ENCODE results near the gene BAIAP2. TPM values are rescaled to one million over a fixed set of nuclear protein-coding genes. Genes with fewer than 3 reads are reported as not detected.

Gene BAIAP2
- total and polyA plus RNA-seq, 2 of the 13 experiments (the other 11 are each of a cell fraction or from before 2014, with no cell fraction given), result 22.5 to 24.0 TPM

DNA sequence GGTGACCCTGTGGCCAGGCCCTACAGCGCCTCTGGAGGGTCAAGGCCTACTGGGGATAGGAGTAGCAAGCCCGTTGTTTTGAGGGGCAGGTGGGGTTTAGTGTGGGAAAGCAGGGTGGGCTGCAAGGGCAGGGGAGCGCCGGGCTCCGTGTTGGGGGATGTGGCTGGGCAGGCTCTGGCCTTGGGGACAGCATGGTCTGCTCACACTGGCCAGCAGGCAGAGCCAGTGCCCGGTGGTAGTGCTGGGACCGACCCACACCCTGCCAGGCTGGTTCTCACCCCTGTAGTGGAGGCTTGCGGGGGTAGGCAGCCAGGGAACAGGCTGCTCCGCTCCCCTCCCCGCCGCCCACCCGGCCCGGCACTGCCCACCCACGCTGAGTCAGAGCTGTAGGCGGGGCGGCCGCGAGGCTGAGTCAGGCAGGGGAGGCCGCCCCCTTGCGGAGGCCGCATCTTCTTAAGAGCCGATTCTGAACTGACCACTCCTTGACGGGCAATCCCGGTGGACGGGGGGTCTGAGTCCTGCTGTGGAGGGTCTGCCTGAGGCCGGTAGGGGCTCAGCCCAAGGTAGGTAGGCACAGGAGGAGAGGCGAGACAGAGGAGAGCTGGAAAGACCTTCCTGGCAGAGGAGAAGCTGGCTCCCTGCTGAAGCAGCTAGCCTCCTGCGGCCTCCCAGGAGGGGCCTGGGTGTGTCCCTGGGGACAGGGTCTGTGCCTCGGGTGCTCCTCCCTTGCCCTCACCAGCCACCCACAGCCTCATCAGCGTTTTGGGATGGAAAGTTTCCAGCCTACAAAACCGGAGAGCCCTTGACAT, 62.4 kb downstream of the BAIAP2 start (continued):
- TF ChIP-seq, protein P1, sequence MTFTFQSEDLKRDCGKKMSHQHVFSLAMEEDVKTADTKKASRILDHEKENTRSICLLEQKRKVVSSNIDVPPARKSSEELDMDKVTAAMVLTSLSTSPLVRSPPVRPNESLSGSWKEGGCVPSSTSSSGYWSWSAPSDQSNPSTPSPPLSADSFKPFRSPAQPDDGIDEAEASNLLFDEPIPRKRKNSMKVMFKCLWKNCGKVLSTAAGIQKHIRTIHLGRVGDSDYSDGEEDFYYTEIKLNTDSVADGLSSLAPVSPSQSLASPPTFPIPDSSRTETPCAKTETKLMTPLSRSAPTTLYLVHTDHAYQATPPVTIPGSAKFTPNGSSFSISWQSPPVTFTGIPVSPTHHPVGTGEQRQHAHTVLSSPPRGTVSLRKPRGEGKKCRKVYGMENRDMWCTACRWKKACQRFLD (CRISPR knock-in tag; IDR thresholded peaks at IDR 0.05; ENCODE audit: borderline replicate concordance), result no peak
- TF ChIP-seq FOXC1 (CRISPR knock-in tag; IDR thresholded peaks at IDR 0.05; ENCODE audit: borderline replicate concordance) (no peak; the same call in 1 of the 2 replicates), ZNF230 (CRISPR knock-in tag; IDR thresholded peaks at IDR 0.05) (0 out of 2 replicates have a peak, but pooled peaks have one; percentile 73), ZNF878 (CRISPR knock-in tag; IDR thresholded peaks at IDR 0.05) (no peak), NCOA1 (CRISPR knock-in tag; IDR thresholded peaks at IDR 0.05) (no peak), ZBTB3 (CRISPR knock-in tag; IDR thresholded peaks at IDR 0.05; ENCODE audit: borderline replicate concordance, low read depth) (no peak), ZNF768 (CRISPR knock-in tag; IDR thresholded peaks at IDR 0.05) (no peak), SRSF4 (IDR thresholded peaks at IDR 0.05; ENCODE audit: low read depth, low read length, poor library complexity, severe bottlenecking) (no peak), ZBTB7A (CRISPR knock-in tag; IDR thresholded peaks at IDR 0.05) (0 out of 2 replicates have a peak, but pooled peaks have one; percentile 10), CEBPB (IDR thresholded peaks at IDR 0.05; ENCODE audit: borderline replicate concordance, low read depth, low read length) (no peak), SNRNP70 (IDR thresholded peaks at IDR 0.05; ENCODE audit: low read depth, low read length) (no peak), ZFP62 (CRISPR knock-in tag; IDR thresholded peaks at IDR 0.05) (no peak), ZNF652 (CRISPR knock-in tag; IDR thresholded peaks at IDR 0.05; ENCODE audit: borderline replicate concordance, low read depth) (no peak), MED8 (CRISPR knock-in tag; IDR thresholded peaks at IDR 0.05; ENCODE audit: insufficient replicate concordance) (no peak), SSRP1 (CRISPR knock-in tag; IDR thresholded peaks at IDR 0.05) (no peak), ARID2 (CRISPR knock-in tag; IDR thresholded peaks at IDR 0.05; ENCODE audit: borderline replicate concordance) (no peak)
- TF ChIP-seq, protein P2, sequence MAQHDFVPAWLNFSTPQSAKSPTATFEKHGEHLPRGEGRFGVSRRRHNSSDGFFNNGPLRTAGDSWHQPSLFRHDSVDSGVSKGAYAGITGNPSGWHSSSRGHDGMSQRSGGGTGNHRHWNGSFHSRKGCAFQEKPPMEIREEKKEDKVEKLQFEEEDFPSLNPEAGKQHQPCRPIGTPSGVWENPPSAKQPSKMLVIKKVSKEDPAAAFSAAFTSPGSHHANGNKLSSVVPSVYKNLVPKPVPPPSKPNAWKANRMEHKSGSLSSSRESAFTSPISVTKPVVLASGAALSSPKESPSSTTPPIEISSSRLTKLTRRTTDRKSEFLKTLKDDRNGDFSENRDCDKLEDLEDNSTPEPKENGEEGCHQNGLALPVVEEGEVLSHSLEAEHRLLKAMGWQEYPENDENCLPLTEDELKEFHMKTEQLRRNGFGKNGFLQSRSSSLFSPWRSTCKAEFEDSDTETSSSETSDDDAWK (CRISPR knock-in tag; IDR thresholded peaks at IDR 0.05), result no peak
- TF ChIP-seq, protein P3, sequence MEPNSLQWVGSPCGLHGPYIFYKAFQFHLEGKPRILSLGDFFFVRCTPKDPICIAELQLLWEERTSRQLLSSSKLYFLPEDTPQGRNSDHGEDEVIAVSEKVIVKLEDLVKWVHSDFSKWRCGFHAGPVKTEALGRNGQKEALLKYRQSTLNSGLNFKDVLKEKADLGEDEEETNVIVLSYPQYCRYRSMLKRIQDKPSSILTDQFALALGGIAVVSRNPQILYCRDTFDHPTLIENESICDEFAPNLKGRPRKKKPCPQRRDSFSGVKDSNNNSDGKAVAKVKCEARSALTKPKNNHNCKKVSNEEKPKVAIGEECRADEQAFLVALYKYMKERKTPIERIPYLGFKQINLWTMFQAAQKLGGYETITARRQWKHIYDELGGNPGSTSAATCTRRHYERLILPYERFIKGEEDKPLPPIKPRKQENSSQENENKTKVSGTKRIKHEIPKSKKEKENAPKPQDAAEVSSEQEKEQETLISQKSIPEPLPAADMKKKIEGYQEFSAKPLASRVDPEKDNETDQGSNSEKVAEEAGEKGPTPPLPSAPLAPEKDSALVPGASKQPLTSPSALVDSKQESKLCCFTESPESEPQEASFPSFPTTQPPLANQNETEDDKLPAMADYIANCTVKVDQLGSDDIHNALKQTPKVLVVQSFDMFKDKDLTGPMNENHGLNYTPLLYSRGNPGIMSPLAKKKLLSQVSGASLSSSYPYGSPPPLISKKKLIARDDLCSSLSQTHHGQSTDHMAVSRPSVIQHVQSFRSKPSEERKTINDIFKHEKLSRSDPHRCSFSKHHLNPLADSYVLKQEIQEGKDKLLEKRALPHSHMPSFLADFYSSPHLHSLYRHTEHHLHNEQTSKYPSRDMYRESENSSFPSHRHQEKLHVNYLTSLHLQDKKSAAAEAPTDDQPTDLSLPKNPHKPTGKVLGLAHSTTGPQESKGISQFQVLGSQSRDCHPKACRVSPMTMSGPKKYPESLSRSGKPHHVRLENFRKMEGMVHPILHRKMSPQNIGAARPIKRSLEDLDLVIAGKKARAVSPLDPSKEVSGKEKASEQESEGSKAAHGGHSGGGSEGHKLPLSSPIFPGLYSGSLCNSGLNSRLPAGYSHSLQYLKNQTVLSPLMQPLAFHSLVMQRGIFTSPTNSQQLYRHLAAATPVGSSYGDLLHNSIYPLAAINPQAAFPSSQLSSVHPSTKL (CRISPR knock-in tag; IDR thresholded peaks at IDR 0.05), result peak; percentile 39
- TF ChIP-seq, protein P4, sequence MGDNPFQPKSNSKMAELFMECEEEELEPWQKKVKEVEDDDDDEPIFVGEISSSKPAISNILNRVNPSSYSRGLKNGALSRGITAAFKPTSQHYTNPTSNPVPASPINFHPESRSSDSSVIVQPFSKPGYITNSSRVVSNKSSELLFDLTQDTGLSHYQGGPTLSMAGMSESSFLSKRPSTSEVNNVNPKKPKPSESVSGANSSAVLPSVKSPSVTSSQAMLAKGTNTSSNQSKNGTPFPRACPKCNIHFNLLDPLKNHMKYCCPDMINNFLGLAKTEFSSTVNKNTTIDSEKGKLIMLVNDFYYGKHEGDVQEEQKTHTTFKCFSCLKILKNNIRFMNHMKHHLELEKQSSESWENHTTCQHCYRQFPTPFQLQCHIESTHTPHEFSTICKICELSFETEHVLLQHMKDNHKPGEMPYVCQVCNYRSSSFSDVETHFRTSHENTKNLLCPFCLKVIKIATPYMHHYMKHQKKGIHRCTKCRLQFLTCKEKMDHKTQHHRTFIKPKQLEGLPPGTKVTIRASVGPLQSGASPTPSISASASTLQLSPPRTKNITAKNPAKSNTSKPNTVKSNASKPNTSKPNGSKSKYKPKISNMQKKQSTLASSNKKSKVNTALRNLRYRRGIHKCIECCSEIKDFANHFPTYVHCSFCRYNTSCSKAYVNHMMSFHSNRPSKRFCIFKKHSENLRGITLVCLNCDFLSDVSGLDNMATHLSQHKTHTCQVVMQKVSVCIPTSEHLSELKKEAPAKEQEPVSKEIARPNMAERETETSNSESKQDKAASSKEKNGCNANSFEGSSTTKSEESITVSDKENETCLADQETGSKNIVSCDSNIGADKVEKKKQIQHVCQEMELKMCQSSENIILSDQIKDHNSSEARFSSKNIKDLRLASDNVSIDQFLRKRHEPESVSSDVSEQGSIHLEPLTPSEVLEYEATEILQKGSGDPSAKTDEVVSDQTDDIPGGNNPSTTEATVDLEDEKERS (CRISPR knock-in tag; IDR thresholded peaks at IDR 0.05), result 0 out of 2 replicates have a peak, but pooled peaks have one; percentile 67
